GM19372 (cell line): ENCODE data around the gene RHEBL1.
A peak's percentile ranks its signal among the peaks of the same experiment; 100 is the strongest.

Experiments
- ATAC-seq: cut with Tn5 transposase; IDR thresholded peaks from one replicate; pipeline ENCODE4 v1.9.1; 2021; ENCODE audit warnings: mild to moderate bottlenecking, low read depth, moderate library complexity; ENCODE audit not compliant: unreplicated experiment

RHEBL1 gene

DNA sequence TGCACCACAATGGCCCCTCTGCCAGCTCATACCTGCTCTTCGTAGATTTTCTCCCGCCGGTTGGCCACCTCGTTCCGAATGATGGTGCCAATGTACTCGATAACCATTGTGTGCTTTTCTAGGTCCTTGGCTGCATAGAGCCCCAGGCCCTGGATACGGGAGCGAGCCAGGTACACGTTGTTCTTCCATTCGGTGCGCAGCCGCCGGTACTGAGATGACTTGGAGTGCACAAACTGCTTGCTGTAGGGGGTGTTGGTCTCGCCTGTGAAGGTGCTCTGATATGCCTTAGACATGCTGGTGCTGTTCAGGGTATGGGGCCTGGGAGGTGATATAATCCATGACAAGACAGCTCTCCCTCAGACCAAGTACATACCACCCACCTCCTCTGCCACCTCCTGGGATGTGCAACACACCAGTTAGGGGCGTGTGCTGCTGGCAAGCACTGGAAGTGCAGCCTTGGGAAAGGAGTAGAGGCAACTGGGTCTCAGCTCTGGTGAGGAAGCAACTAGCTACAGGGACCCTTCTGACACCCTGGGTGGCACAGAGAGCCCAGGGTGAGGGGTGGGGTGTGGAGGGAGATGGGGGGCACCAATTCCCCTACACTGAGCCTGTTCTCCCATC is 47.1 kb downstream of the RHEBL1 start:
- no peak for ATAC-seq

DNA sequence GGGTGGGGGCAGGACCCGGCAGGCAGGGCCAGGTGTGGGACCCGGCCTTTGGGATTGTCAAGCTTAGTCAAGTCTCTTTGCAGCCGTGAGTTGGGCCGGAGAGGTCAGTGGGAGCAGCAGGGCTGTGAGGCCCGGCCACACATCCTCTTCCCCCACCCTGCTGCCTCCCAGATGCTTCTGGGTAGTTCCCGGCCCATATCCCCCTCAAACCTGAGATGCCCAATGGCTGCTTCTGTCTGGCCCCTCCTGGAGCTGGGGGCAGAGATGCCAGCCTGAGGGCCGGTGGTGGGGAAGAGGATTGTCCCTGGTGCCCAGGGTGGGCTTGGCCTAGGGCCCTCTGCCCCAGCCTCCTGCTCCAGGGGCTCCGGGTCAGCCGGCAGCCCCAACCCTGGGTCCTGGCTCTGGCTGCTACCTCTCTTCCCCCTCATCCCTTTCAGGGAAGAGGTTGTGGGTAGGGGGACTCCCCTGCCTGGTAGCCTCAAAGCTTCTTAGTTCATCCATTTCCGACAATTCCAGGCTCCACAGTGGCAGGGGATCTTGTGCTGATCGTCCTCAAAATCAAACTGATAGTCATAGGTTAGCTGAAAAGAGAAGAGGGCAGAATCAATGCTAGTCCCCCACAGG is 48.4 kb downstream of the RHEBL1 start:
- ATAC-seq = no peak

DNA sequence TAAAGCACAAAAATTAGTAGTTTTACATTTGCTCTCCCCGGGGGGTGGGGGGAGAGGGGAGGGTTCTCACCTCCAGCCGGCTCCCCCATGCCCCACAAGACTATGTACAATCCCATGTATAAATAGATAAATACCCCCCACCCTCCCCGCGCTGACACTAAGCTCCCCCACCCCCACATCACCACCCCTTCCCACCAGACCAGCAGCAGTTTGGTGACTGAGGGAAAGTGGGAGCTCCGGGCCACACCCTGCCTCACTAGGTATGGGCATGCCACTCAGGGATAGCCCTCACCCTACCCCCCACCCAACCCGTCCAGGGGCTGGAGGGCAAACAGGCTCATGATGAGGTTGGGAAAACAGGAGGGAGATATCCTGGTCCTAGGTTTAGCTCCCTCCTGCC is 49.3 kb downstream of the RHEBL1 start:
- no peak for ATAC-seq

DNA sequence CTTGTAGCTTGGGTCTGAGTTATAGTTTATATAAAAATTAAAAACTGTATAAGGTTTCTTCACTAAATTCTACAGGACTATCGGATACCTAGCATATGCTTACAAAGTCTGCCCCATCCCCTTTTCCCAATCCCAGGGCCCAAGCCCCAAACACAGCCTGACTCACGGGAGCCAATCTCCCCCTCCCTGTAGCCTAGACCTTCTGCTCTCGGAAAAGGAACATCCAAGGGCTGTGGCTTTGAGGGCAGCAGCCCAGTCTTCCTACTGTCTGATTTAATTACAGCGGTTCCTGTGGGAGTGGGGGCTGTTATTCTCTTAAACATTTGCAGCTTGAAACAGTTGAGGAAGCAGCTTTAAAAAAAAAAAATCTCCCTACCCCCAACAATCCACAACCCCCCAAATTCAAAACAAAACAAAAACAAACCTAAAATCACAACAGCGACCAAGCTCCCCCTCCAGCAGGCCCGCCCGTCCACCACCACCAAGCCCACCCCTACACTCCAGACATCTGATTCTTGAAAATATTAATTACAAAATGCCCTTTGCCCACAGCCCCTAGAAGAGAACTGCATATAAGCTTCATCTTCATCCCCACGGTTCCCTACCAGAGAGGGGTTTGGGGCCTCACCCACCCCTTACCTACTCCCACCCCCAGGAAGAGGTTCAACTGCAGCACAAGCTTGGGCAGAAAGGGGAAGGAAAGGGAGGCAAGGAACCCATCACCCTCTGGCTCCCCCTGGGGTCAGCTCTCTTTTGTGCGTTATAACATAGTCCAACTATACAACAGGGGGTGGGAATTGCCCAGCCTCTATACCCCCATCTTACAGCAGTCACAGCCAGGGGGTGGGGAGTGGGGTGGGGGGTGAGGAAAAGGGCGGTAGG is 50.1 kb downstream of the RHEBL1 start:
- ATAC-seq = no peak

DNA sequence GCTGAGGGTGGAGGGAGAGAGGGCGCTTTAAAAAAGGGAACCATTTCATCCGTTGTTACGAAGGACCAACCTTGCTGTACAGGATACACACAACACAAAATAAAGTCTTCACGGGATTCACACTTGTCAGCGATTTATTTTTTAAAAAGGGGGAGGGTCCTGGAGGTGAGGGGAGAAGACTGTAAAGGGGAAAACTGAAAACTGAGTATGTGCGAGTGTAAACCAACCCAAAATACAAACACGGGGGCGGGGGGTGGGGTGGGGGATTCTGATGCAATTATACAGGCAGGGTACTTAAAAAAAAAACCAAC is 50.7 kb downstream of the RHEBL1 start:
- no peak for ATAC-seq

DNA sequence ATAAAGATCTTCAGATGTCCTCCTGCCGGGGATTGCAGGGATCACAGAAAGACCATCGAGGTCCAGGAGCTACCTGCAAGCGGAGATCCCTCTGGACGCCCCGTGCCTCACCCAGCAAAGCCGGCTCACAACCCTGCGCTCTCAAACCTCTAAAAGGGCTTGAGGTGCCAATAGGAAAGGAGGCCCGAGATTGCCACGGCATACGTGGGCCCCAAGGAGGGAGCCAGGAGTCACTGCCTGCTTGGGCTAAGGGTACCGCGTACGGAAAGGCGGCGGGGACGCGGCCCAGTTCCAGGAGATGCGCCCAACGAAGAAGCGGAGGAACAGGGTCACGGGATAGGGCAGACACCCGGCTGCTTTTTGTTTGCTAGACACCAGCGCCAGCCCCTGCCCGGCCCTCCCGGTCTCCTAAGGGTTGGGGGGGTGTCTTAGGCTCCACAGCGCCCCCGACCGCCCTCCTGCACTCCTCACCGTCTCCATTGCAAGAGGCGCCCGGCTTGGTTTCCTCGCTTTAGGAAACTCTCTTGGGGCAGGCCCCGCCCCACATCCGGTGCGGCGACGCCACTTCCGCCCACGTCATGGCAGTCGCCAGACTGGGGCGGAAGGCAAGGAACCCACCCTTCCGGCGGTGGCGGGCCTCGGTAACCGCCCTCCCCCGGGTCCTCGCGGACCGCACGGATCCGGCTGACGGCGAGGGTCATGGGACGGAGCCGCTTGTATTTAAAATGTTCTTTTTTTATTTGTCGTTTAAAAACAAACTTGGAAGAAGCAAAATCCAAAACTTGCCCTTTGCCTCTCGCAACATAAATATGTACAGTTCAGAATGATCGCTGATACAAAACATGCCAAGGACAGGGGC is 51.3 kb downstream of the RHEBL1 start, which contains the start of gene PRKAG1:
PRKAG1 (minus strand) TSS at position 516 of the 859 bp plus-strand sequence; CDS start at position 480, 36 bp downstream.
- peak; percentile 82 for ATAC-seq

DNA sequence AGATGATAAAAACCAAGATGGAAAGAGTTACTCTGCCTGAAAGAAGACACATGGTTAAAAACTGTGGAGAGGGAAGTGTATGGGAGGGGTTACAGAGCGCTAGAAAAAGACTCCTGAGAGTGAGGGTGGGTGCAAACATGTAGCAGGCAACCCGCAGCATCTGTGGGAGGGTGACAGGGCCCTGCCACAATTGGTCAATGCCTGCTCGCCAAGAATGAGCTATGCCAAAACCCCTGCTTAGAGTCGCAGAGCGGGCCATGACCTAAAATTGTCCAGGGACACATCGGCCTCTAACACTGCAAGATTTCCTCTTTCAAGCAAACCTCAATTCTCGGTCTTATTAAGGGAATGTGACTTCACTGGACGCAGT is 51.9 kb downstream of the RHEBL1 start:
- peak; percentile 9 for ATAC-seq

DNA sequence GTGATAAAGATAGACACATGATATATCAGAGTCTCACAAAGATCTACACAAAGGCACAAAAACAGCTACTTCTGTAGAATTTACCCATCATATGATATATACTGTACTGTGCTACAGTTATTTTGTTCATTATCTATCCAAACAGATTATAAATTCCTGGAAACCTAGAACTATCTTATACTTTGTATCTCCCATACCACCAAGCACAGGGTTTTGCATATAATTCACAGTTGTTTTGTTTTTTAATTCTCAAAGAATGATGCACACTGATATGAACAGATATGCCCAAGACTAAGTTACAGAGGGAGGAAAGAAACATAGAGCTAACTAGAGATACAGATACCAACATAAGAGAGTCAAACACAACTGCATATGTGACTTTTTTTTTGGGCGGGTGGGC is 54.6 kb downstream of the RHEBL1 start:
- no peak for ATAC-seq
